Measurements from ENCODE around the gene CASZ1.

- TF ChIP-seq ZNF274 (IDR thresholded peaks at IDR 0.05; ENCODE audit: low read depth, low read length) = no peak
- TF ChIP-seq YY1 (IDR thresholded peaks at IDR 0.05; ENCODE audit: insufficient read depth, insufficient read length) = no peak
Measured at GRCh38 chr1:10808441-10808840, 12.0 kb upstream of the CASZ1 start.
